GM12864 (cell line): ENCODE data around the gene CCDC69.

Source experiments
- DNase-seq: peaks from one replicate; pipeline ENCODE4 v3.0.0-alpha.2; 2011; ENCODE audit warnings: low read depth
- H3K4me3 ChIP-seq: 2 replicates; pipeline ENCODE4 v1.5.1; 2011; ENCODE audit warnings: mild to moderate bottlenecking, low read depth, low read length, control low read depth
- TF ChIP-seq, protein P1 (sequence below): IDR thresholded peaks from 2 replicates; pipeline ENCODE4 v1.5.1; 2011; ENCODE audit warnings: low read depth, mild to moderate bottlenecking, moderate library complexity, low read length, control low read depth, inconsistent platforms; ENCODE audit errors: missing control alignments

CCDC69 gene

DNA sequence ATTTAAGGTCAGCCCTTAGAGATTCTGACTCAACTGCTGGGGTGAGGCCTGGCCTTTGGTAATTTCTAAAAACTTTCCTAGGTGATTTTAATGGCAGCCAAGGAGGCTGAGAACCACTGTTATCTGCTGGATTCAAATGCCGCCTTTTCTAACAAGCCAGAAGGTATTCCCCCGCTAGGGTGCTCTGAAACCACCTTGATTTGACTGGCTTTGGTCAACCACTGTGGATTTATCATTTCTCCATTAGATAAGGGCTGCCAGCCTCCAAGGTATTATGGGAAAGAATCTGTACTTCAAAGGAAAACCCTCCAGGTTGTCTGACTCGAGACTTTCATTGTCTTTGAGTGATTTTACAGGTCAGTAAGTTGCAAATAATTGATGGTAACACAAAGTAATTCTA is 70.6 kb downstream of the CCDC69 start:
- no peak for DNase-seq
- TF ChIP-seq, protein P1, sequence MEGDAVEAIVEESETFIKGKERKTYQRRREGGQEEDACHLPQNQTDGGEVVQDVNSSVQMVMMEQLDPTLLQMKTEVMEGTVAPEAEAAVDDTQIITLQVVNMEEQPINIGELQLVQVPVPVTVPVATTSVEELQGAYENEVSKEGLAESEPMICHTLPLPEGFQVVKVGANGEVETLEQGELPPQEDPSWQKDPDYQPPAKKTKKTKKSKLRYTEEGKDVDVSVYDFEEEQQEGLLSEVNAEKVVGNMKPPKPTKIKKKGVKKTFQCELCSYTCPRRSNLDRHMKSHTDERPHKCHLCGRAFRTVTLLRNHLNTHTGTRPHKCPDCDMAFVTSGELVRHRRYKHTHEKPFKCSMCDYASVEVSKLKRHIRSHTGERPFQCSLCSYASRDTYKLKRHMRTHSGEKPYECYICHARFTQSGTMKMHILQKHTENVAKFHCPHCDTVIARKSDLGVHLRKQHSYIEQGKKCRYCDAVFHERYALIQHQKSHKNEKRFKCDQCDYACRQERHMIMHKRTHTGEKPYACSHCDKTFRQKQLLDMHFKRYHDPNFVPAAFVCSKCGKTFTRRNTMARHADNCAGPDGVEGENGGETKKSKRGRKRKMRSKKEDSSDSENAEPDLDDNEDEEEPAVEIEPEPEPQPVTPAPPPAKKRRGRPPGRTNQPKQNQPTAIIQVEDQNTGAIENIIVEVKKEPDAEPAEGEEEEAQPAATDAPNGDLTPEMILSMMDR, result peak; percentile 3
- no peak overlapping the region; the same call in 1 of the 2 replicates for H3K4me3 ChIP-seq

DNA sequence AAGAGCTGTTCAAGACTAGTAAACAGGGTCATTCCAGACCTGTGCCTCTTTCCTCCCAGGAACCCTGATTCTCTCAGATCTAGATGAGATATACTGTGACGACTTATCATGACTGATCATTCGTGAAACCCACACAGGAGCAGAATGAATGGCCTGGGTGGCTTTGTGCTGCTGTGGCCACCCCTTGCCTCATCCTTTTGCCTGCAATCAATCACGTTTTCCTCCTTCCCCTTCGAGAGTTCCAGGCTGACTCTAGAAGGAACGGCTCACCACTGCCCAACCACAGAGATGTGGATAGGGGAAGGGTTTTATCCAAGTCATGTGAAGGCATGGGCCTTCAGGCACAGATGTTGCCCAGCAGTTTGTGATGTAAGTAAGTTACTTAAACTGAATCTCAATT is 72.1 kb downstream of the CCDC69 start:
- peak overlapping the region; percentile 28; the same call in 1 of the 2 replicates for H3K4me3 ChIP-seq
- TF ChIP-seq, protein P1, result no peak
- no peak for DNase-seq

DNA sequence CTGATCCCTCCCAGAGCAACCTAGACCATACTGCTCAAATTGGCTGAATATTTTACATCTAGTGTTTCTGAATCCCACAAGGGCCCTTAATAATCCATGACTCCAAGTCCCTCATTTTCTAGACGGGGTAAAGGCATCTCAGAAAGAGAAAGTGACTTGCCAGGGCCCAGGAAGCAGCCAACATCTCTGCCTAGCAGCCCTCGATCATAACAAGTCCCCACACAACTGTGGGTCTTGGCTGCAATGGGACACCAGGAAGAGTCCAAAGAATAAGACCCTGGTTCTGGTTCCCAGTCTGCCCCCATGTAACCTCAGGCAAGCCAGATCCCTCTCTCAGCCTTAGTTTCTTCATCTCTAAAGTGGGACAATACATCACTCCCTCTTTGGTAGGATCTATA is 72.6 kb downstream of the CCDC69 start:
- H3K4me3 ChIP-seq, result peak overlapping the region; percentile 10
- TF ChIP-seq, protein P1, result no peak
- DNase-seq, result no peak

DNA sequence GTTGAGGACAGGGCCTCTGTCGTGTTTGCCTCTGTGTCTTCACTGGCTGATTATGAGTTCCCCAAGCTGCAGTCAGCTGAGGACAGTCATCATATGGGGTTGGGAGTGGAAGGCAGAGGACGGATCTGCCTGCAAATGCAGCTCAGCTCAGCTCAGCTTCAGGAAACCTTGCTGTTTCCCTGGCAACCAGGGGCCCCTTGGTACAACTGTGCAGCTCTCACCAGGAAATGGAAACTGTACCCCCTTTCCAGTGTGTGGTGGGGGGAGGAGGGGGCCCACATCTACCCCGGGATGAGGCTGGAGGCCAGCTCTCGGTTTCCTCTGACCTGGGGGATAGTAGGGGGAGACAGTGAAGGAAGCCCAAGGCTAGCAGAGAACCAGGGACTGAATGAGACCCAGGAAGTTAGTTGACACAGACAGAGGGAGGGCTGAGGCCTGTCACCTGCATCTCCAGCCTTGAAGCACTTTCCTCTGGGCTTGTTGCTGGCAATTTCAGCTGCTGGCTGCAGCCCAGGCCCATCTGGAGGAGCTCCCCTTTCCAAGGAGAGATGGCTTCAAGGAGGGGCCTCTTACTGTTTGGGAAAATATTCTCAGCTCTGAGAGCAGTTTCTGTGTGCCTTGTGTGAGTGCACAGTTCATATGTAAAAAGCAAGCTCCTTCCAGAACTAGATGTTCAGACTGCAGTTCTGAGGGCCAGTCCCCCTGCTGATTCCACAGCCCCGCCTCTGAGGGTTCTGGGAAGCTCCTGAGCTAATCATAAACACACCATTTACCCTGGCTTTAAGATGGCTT is 73.2 kb downstream of the CCDC69 start:
- DNase-seq, result no peak
- TF ChIP-seq, protein P1, result no peak
- H3K4me3 ChIP-seq, result peak overlapping the region; percentile 10

DNA sequence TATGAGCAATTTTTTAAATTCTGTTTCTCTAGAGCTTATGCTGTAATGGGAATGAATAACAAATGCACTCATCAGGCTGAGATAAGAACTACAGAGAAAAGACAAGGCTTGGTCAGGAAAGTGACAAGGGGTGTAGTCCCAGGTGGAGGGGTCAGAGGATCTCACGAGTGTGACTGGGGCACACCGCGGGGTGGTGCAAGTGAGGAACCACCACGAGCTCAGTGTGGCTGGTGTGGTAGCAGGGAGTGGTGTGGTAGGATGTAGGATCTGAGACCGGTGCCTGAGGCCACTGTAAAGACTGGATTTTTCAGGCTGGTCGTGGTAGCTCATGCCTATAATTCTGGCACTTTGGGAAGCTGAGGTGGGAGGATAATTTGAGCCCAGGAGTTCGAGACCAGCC is 75.3 kb downstream of the CCDC69 start:
- no peak for DNase-seq
- TF ChIP-seq, protein P1, result no peak
- no peak overlapping the region for H3K4me3 ChIP-seq

DNA sequence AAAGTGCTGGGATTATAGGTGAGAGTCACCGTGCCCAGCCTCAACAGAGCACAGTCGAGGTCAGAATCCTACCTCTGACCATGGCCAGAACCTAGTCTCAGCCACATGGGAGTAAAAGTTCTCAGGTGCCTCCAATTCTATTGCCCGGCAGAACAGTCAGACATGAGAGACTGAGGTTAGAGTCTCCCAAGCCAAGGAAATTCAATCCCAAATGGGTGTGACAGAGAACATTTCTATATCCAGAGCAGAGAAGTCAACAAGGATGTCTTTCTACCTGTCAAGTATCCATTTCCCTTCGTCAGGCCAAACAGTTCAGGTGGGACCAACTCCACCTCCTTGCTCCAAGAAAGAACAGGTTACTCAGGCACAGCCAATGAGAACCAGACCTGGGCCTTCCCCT is 76.9 kb downstream of the CCDC69 start:
- no peak for DNase-seq
- H3K4me3 ChIP-seq, result no peak overlapping the region
- TF ChIP-seq, protein P1, result no peak

DNA sequence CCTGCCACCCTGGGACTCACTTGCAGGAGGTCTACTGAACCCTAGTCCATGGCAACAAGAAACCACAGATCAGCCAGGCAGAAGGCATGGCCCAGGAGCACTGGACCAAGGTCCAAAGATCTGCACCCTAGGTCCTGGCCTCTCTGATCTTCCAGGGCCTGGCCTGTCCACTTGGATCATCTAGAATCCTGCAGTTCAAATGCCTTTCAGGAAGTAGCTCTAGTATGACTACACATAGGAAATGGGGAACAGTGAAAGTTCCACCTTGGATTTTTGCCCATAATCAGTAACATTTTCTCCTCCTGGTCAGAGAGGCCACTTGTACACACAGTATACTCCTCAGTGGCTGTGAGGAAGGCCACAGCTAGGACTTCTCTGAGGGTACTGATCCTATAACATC is 77.8 kb downstream of the CCDC69 start:
- no peak for DNase-seq
- TF ChIP-seq, protein P1, result no peak
- no peak overlapping the region for H3K4me3 ChIP-seq
